OCI-LY1 (cell line): Measurements from ENCODE around the gene TMEM267.

Experiments
- H2AFZ ChIP-seq: fragments of 200-600 bp; sonication (generic), shearing (Covaris generic); 2 replicates; pipeline ENCODE4 v1.6.0; 2014; ENCODE audit warnings: antibody characterized with exemption, mild to moderate bottlenecking, low read length
- H3F3A ChIP-seq: fragments of 200-600 bp; sonication (generic), shearing (Covaris generic); 2 replicates; pipeline ENCODE4 v1.6.0; 2014; ENCODE audit warnings: mild to moderate bottlenecking, antibody characterized with exemption, low read length, moderate library complexity; ENCODE audit not compliant: insufficient read depth
- H3K27ac ChIP-seq: fragments of 200-600 bp; sonication (generic); 2 replicates; pipeline ENCODE4 v1.5.1; 2014; ENCODE audit warnings: low read length, mixed run types, mild to moderate bottlenecking, low read depth; ENCODE audit not compliant: poor library complexity, severe bottlenecking
- H3K27me3 ChIP-seq: fragments of 200-600 bp; sonication (generic); 2 replicates; pipeline ENCODE4 v1.6.0; 2014; ENCODE audit warnings: antibody characterized with exemption, mild to moderate bottlenecking, low read length, moderate library complexity; ENCODE audit not compliant: insufficient read depth
- H3K36me3 ChIP-seq: fragments of 200-600 bp; sonication (generic); 2 replicates; pipeline ENCODE4 v1.6.1; 2014; ENCODE audit warnings: mild to moderate bottlenecking, antibody characterized with exemption, low read length, moderate library complexity, mixed read lengths; ENCODE audit not compliant: insufficient read depth
- H3K4me1 ChIP-seq: fragments of 200-600 bp; sonication (generic); 2 replicates; pipeline ENCODE4 v1.5.1; 2014; ENCODE audit warnings: mild to moderate bottlenecking, low read length, moderate library complexity; ENCODE audit not compliant: insufficient read depth, severe bottlenecking
- H3K4me2 ChIP-seq: fragments of 200-600 bp; sonication (generic), shearing (Covaris generic); 2 replicates; pipeline ENCODE4 v1.6.1; 2014; ENCODE audit warnings: low read length
- H3K4me3 ChIP-seq: fragments of 200-600 bp; sonication (generic); 2 replicates; pipeline ENCODE4 v1.5.1; 2014; ENCODE audit warnings: low read length, low read depth, mild to moderate bottlenecking, mixed read lengths; ENCODE audit not compliant: poor library complexity, severe bottlenecking
- H3K79me2 ChIP-seq: fragments of 200-600 bp; shearing (Covaris generic); 2 replicates; pipeline ENCODE4 v1.6.1; 2016; ENCODE audit warnings: mixed run types, low read length, mixed read lengths; ENCODE audit not compliant: insufficient read depth
- H3K9ac ChIP-seq: fragments of 200-600 bp; sonication (generic), shearing (Covaris generic); 2 replicates; pipeline ENCODE4 v1.6.1; 2014; ENCODE audit warnings: mild to moderate bottlenecking, low read length, mixed read lengths
- H3K9me2 ChIP-seq: fragments of 200-600 bp; sonication (generic), shearing (Covaris generic); 2 replicates; pipeline ENCODE4 v1.6.1; 2014; ENCODE audit warnings: low read depth, mild to moderate bottlenecking, low read length, mixed read lengths
- H3K9me3 ChIP-seq: fragments of 200-600 bp; shearing (Covaris generic); 2 replicates; pipeline ENCODE4 v1.6.1; 2014; ENCODE audit warnings: low read length, mixed read lengths
- H4K20me1 ChIP-seq: fragments of 200-600 bp; sonication (generic), shearing (Covaris generic); 2 replicates; pipeline ENCODE4 v1.6.0; 2016; ENCODE audit warnings: mild to moderate bottlenecking, low read length; ENCODE audit not compliant: insufficient read depth
- EZH2 ChIP-seq: fragments of 200-600 bp; sonication (generic), shearing (Covaris generic); IDR thresholded peaks from 2 replicates; pipeline ENCODE4 v1.8.0; 2017; ENCODE audit warnings: borderline replicate concordance, mixed run types, mild to moderate bottlenecking, antibody characterized with exemption, low read length, moderate library complexity, mixed read lengths
- TF ChIP-seq, protein P1 (sequence below): fragments of 200-600 bp; sonication (generic), shearing (Covaris generic); IDR thresholded peaks from 2 replicates; pipeline ENCODE4 v1.5.1; 2017; ENCODE audit warnings: mild to moderate bottlenecking, antibody characterized with exemption, low read length, moderate library complexity, mixed read lengths

The TMEM267 gene

DNA sequence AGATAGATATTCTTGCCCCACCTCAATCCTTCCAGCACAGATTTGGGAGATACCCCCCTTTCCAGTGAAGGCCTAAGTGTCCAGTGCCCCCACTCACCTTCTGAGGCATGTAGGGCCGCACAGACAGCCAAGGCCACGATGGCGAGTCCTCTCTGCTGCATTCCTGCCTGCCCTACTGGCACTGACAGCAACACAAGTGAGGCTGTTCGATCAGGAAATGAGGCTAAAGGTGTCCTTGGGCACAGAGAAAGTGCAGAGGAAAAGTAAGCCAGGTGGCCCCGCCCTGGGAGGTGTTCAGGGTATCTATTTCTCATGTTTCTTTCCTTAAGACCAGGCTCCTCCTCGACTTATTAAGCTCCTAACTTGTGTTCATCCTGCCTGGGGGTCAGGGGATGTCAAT, 71.5 kb downstream of the TMEM267 start, which contains the start of gene CCL28:
Gene CCL28, minus strand, starts transcription at position 236 of the 400 bp plus-strand sequence. Its CDS starts 75 bp downstream, at position 161.
- Histone ChIP-seq H3K36me3 (no peaks in the 10 kb centered on the region), H3F3A (no peaks in the 10 kb centered on the region), H3K9me3 (no peaks in the 10 kb centered on the region), H3K27me3 (no peaks in the 10 kb centered on the region), H4K20me1 (no peaks in the 10 kb centered on the region), H3K4me2 (no peak within 1 kb of the TSS), H2AFZ (no peak within 1 kb of the TSS), H3K4me1 (no peaks in the 10 kb centered on the region), H3K79me2 (no peaks in the 10 kb centered on the region), H3K9me2 (no peaks in the 10 kb centered on the region), H3K27ac (no peak within 1 kb of the TSS), H3K4me3 (no peak within 1 kb of the TSS), H3K9ac (no peak within 1 kb of the TSS)
- no peak for TF ChIP-seq EZH2
- TF ChIP-seq, protein P1, sequence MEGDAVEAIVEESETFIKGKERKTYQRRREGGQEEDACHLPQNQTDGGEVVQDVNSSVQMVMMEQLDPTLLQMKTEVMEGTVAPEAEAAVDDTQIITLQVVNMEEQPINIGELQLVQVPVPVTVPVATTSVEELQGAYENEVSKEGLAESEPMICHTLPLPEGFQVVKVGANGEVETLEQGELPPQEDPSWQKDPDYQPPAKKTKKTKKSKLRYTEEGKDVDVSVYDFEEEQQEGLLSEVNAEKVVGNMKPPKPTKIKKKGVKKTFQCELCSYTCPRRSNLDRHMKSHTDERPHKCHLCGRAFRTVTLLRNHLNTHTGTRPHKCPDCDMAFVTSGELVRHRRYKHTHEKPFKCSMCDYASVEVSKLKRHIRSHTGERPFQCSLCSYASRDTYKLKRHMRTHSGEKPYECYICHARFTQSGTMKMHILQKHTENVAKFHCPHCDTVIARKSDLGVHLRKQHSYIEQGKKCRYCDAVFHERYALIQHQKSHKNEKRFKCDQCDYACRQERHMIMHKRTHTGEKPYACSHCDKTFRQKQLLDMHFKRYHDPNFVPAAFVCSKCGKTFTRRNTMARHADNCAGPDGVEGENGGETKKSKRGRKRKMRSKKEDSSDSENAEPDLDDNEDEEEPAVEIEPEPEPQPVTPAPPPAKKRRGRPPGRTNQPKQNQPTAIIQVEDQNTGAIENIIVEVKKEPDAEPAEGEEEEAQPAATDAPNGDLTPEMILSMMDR, result no peak

DNA sequence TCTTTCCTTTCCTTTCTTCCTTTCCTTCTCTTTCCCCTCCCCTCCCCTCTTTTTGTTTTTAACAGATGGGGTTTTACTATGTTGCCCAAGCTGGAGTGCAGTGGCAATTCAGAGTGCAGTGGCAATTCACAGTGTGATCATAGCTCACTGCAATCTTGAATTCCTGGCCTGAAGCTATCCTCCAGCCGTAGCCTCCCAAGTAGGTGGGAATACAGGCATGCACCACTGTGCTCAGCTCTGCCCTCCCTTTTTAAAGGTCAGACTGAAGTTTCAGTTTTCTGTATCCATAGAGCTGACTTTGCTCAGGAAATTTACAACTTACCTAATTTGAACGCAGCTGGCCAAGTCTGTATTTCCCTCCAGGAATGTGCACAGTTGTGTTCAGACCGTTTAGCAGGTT, 72.2 kb downstream of the TMEM267 start:
- Histone ChIP-seq H2AFZ (no peak overlapping the region), H4K20me1 (no peaks in the 10 kb centered on the region), H3K9ac (no peak overlapping the region), H3K27ac (no peak overlapping the region), H3K4me1 (no peaks in the 10 kb centered on the region), H3K36me3 (no peaks in the 10 kb centered on the region), H3K9me2 (no peaks in the 10 kb centered on the region), H3K9me3 (no peaks in the 10 kb centered on the region), H3K27me3 (no peaks in the 10 kb centered on the region), H3K4me3 (no peak overlapping the region), H3F3A (no peaks in the 10 kb centered on the region), H3K79me2 (no peaks in the 10 kb centered on the region), H3K4me2 (no peak overlapping the region)
- no peak for TF ChIP-seq EZH2
- TF ChIP-seq, protein P1, result no peak

DNA sequence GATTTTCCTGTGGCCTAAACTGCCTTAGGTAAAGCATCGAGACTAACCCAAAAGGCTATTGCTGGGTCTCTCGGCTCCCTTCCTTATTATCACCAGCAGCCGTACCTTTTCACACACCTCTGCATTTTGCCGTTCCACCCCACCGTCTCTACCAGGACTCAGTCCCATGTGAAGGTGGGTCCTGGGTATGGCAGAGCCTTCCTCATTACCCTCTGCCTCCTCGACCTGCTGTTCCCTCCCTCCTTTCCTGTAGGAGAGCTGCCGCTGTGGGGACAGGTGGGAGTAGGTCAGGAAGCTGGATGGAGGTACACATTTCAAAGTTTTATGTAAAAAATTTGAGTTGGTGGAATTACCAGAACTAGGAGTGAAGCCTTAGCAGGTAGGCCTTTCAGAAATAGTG, 73.3 kb downstream of the TMEM267 start:
- Histone ChIP-seq H3K9me2 (no peaks in the 10 kb centered on the region), H3K4me2 (no peak overlapping the region), H3K36me3 (no peaks in the 10 kb centered on the region), H3K9ac (no peak overlapping the region), H3K27me3 (no peaks in the 10 kb centered on the region), H3K4me3 (no peak overlapping the region), H3K9me3 (no peaks in the 10 kb centered on the region), H3K4me1 (no peaks in the 10 kb centered on the region), H3K27ac (no peak overlapping the region), H3F3A (no peaks in the 10 kb centered on the region), H4K20me1 (no peaks in the 10 kb centered on the region), H2AFZ (no peak overlapping the region), H3K79me2 (no peaks in the 10 kb centered on the region)
- TF ChIP-seq EZH2, result no peak
- TF ChIP-seq, protein P1, result no peak
